GM23338 (cell line): ENCODE measurements around the gene PHF21A. TPM values are rescaled to one million over a fixed set of nuclear protein-coding genes. Genes with fewer than 3 reads are reported as not detected.

ENCODE experiments used
- ATAC-seq: fragments of 200-7000 bp; cut with Tn5 transposase; 3 replicates; pipeline ENCODE4 v1.9.1; 2020
- DNase-seq: peaks from one replicate; pipeline ENCODE4 v3.0.0-alpha.2; 2015; ENCODE audit warnings: low spot score
- H2AFZ ChIP-seq: fragments of 200-600 bp; sonication (generic); 2 replicates; pipeline ENCODE4 v1.8.0; 2016; ENCODE audit warnings: antibody characterized with exemption, mild to moderate bottlenecking, moderate library complexity
- H3F3A ChIP-seq: fragments of 200-600 bp; sonication (generic); replicated peaks from 2 replicates; pipeline ENCODE4 v1.8.0; 2017; ENCODE audit warnings: antibody characterized with exemption, mixed run types, low read depth
- H3K27ac ChIP-seq: fragments of 200-600 bp; sonication (generic); 2 replicates; pipeline ENCODE4 v1.6.1; 2016; ENCODE audit warnings: low read depth
- H3K27me3 ChIP-seq: fragments of 200-600 bp; sonication (generic); 2 replicates; pipeline ENCODE4 v1.8.0; 2016; ENCODE audit warnings: mild to moderate bottlenecking, mixed run types, moderate library complexity; ENCODE audit not compliant: insufficient read depth
- H3K36me3 ChIP-seq: fragments of 200-600 bp; sonication (generic); 2 replicates; pipeline ENCODE4 v1.8.0; 2016; ENCODE audit warnings: mild to moderate bottlenecking; ENCODE audit not compliant: insufficient read depth
- H3K4me1 ChIP-seq: fragments of 200-600 bp; sonication (generic); 2 replicates; pipeline ENCODE4 v1.8.0; 2016; ENCODE audit warnings: mild to moderate bottlenecking, moderate library complexity; ENCODE audit not compliant: insufficient read depth
- H3K4me2 ChIP-seq: fragments of 200-600 bp; sonication (generic); 2 replicates; pipeline ENCODE4 v1.7.1; 2017; ENCODE audit warnings: mixed run types
- H3K4me3 ChIP-seq: fragments of 200-600 bp; sonication (generic); 2 replicates; pipeline ENCODE4 v1.6.1; 2016; ENCODE audit warnings: mixed run types
- H3K79me2 ChIP-seq: fragments of 200-600 bp; sonication (generic); replicated peaks from 2 replicates; pipeline ENCODE4 v1.8.0; 2017; ENCODE audit warnings: mild to moderate bottlenecking; ENCODE audit not compliant: insufficient read depth
- H3K9me2 ChIP-seq: fragments of 200-600 bp; sonication (generic); 2 replicates; pipeline ENCODE4 v1.8.0; 2017; ENCODE audit not compliant: insufficient read depth
- H4K20me1 ChIP-seq: fragments of 200-600 bp; sonication (generic); replicated peaks from 2 replicates; pipeline ENCODE4 v1.8.0; 2017; ENCODE audit warnings: mild to moderate bottlenecking; ENCODE audit not compliant: insufficient read depth
- H3K27ac Mint-ChIP-seq: 2 replicates; pipeline ENCODE4 v1.8.0; 2020; ENCODE audit warnings: inconsistent platforms, mild to moderate bottlenecking, moderate library complexity, mixed read lengths
- H3K27me3 Mint-ChIP-seq: 3 replicates; pipeline ENCODE4 v1.8.0; 2022; ENCODE audit warnings: low read depth, mild to moderate bottlenecking, moderate library complexity, mixed read lengths, inconsistent platforms; ENCODE audit not compliant: insufficient read depth, poor library complexity
- H3K36me3 Mint-ChIP-seq: 3 replicates; pipeline ENCODE4 v1.8.0; 2021; ENCODE audit warnings: low read depth, mild to moderate bottlenecking, inconsistent platforms, moderate library complexity, mixed read lengths
- H3K4me1 Mint-ChIP-seq: 3 replicates; pipeline ENCODE4 v1.8.0; 2020; ENCODE audit warnings: mild to moderate bottlenecking, inconsistent platforms, mixed read lengths
- H3K4me3 Mint-ChIP-seq: 3 replicates; pipeline ENCODE4 v1.8.0; 2021; ENCODE audit warnings: moderate library complexity, mild to moderate bottlenecking, inconsistent platforms, mixed read lengths
- H3K9me3 Mint-ChIP-seq: 3 replicates; pipeline ENCODE4 v1.8.0; 2020; ENCODE audit warnings: moderate library complexity, mild to moderate bottlenecking, inconsistent platforms, mixed read lengths
- CREB1 ChIP-seq: fragments of 250-450 bp; sonication (Bioruptor Pico); IDR thresholded peaks from 2 replicates; pipeline ENCODE4 v1.5.0; 2020; ENCODE audit warnings: low read depth, mild to moderate bottlenecking, moderate library complexity
- EZH2 ChIP-seq: fragments of 200-600 bp; sonication (generic); IDR thresholded peaks from one replicate; pipeline ENCODE4 v1.8.0; 2017; ENCODE audit warnings: antibody characterized with exemption, mild to moderate bottlenecking, low read depth; ENCODE audit not compliant: unreplicated experiment
- EZH2phosphoT487 ChIP-seq: fragments of 200-600 bp; sonication (generic); IDR thresholded peaks from one replicate; pipeline ENCODE4 v1.8.1; 2018; ENCODE audit warnings: antibody characterized with exemption; ENCODE audit not compliant: unreplicated experiment
- JUNB ChIP-seq: IDR thresholded peaks from one replicate; pipeline ENCODE4 v1.6.1; 2016; ENCODE audit warnings: antibody characterized with exemption; ENCODE audit not compliant: unreplicated experiment
- NANOG ChIP-seq: IDR thresholded peaks from 2 replicates; pipeline ENCODE4 v1.6.1; 2016; ENCODE audit warnings: antibody characterized with exemption, borderline replicate concordance
- POLR2AphosphoS5 ChIP-seq: IDR thresholded peaks from 2 replicates; pipeline ENCODE4 v1.6.1; 2016; ENCODE audit warnings: antibody characterized with exemption, low read depth
- ZNF114 ChIP-seq: fragments of 250-450 bp; sonication (Bioruptor Pico); IDR thresholded peaks from 2 replicates; pipeline ENCODE4 v1.5.0; 2020; ENCODE audit warnings: mild to moderate bottlenecking, moderate library complexity
- polyA plus RNA-seq: library from polyadenylated mRNA; unstranded; fragments of >200 nt; fragmentation: Nextera tagmentation; extraction: Ambion mirVana; gene quantifications from 2 replicates; pipeline ENCODE4 v1.2.1, GENCODE V29; 2016
- total RNA-seq: library from RNA; depleted of rRNA; stranded (reverse); fragments of >200 nt; shearing (Covaris generic); gene quantifications from 2 replicates; pipeline ENCODE4 v1.2.3, GENCODE V29; 2014
- TF ChIP-seq, protein P1 (sequence below): IDR thresholded peaks from one replicate; pipeline ENCODE4 v1.6.1; 2018; ENCODE audit warnings: antibody characterized with exemption; ENCODE audit not compliant: unreplicated experiment
- TF ChIP-seq, protein P2 (sequence below): IDR thresholded peaks from 2 replicates; pipeline ENCODE4 v1.6.1; 2016; ENCODE audit warnings: antibody characterized with exemption

The PHF21A gene
- total and polyA plus RNA-seq, 2 experiments from 2014 or later: 21.7 to 23.6 TPM

DNA sequence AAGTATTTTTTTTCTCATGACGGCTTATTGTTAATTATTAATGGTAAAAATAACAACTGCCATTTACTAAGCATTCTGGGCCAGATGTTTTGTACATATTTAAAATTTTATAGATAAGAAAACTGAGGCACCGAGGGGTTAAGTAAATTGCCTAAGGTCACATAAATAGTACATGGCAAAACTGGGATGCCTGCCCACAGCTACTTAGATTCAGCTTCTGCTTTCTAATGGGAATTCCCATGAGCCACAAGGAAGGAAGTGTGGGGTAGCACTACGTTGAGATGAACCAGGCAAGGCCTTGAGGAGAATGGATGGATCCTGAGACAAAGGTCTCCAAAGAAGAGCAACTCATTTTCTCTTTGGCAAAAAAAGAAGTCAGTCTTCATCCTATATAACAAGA is 11.9 kb upstream of the PHF21A start:
- TF ChIP-seq CREB1: no peak
- TF ChIP-seq EZH2phosphoT487: no peak
- no peak for TF ChIP-seq ZNF114 (CRISPR knock-in tag)
- TF ChIP-seq EZH2: no peak
- TF ChIP-seq, protein P1, sequence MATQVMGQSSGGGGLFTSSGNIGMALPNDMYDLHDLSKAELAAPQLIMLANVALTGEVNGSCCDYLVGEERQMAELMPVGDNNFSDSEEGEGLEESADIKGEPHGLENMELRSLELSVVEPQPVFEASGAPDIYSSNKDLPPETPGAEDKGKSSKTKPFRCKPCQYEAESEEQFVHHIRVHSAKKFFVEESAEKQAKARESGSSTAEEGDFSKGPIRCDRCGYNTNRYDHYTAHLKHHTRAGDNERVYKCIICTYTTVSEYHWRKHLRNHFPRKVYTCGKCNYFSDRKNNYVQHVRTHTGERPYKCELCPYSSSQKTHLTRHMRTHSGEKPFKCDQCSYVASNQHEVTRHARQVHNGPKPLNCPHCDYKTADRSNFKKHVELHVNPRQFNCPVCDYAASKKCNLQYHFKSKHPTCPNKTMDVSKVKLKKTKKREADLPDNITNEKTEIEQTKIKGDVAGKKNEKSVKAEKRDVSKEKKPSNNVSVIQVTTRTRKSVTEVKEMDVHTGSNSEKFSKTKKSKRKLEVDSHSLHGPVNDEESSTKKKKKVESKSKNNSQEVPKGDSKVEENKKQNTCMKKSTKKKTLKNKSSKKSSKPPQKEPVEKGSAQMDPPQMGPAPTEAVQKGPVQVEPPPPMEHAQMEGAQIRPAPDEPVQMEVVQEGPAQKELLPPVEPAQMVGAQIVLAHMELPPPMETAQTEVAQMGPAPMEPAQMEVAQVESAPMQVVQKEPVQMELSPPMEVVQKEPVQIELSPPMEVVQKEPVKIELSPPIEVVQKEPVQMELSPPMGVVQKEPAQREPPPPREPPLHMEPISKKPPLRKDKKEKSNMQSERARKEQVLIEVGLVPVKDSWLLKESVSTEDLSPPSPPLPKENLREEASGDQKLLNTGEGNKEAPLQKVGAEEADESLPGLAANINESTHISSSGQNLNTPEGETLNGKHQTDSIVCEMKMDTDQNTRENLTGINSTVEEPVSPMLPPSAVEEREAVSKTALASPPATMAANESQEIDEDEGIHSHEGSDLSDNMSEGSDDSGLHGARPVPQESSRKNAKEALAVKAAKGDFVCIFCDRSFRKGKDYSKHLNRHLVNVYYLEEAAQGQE: no peak
- no peak for TF ChIP-seq JUNB
- TF ChIP-seq, protein P2, sequence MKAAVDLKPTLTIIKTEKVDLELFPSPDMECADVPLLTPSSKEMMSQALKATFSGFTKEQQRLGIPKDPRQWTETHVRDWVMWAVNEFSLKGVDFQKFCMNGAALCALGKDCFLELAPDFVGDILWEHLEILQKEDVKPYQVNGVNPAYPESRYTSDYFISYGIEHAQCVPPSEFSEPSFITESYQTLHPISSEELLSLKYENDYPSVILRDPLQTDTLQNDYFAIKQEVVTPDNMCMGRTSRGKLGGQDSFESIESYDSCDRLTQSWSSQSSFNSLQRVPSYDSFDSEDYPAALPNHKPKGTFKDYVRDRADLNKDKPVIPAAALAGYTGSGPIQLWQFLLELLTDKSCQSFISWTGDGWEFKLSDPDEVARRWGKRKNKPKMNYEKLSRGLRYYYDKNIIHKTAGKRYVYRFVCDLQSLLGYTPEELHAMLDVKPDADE: no peak
- H3K27me3 ChIP-seq: no peaks in the 10 kb centered on the region
- Mint-ChIP-seq H3K27me3 (peaks cover 4% of the 10 kb centered on the region), H3K36me3 (no peaks in the 10 kb centered on the region), H3K4me3 (no peak overlapping the region), H3K27ac (no peak overlapping the region), H3K9me3 (no peaks in the 10 kb centered on the region; the same call in 2 of the 3 replicates), H3K4me1 (peaks cover 21% of the 10 kb centered on the region)
- no peak overlapping the region for H3K4me3 ChIP-seq
- peaks cover 3% of the 10 kb centered on the region; the same call in 1 of the 2 replicates for H3K4me1 ChIP-seq
- H3K4me2 ChIP-seq: no peak overlapping the region
- H3K79me2 ChIP-seq: no peaks in the 10 kb centered on the region
- H3F3A ChIP-seq: no peaks in the 10 kb centered on the region
- no peaks in the 10 kb centered on the region for H3K9me2 ChIP-seq
- ATAC-seq (no peak), DNase-seq (no peak)
- no peak overlapping the region for H2AFZ ChIP-seq
- no peaks in the 10 kb centered on the region for H4K20me1 ChIP-seq
- no peaks in the 10 kb centered on the region for H3K36me3 ChIP-seq
- no peak overlapping the region for H3K27ac ChIP-seq

DNA sequence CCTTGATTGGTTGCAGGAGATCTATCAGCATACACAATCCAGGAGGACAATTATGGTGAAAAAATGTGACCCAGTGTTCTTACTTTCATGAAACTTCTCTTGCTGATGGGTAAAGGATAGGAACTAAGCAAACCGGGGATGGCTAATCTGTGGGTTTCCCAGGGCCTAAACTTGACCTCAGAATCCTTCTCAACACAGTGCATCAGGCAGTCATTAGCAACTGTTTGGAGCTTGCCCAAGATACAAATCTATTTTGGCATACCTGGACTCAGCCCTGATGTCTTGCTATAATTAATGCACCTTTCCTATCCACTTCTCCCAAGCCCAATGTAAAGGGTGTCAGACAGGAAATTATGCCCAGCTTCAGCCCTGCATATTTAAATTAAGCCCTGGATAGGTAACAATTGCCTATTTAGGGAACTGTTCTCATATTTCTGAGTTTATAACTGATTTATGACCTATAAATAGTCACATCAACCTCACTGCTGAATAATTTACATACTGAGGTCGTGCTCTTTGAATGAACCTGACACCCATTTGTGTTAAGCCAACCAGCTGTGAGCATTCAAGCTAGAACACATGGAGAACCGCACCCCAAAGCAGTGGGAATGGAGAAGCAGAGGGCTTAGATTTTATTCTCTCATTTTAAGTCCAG is 9.2 kb upstream of the PHF21A start:
- no peak; the same call in 2 of the 3 replicates for ATAC-seq
- Mint-ChIP-seq H3K27ac (no peak overlapping the region), H3K27me3 (peaks cover 2% of the 10 kb centered on the region), H3K4me3 (no peak overlapping the region), H3K36me3 (no peaks in the 10 kb centered on the region), H3K9me3 (no peaks in the 10 kb centered on the region; the same call in 2 of the 3 replicates), H3K4me1 (peaks cover 18% of the 10 kb centered on the region)
- 0 out of 2 replicates have a peak overlapping the region, but pooled peaks have one; percentile 20 for H2AFZ ChIP-seq
- no peaks in the 10 kb centered on the region for H3K79me2 ChIP-seq
- no peak overlapping the region for H3K4me3 ChIP-seq
- H3K4me1 ChIP-seq: peaks cover 3% of the 10 kb centered on the region; the same call in 1 of the 2 replicates
- TF ChIP-seq POLR2AphosphoS5: no peak
- TF ChIP-seq NANOG: no peak
- TF ChIP-seq, protein P1: no peak
- no peaks in the 10 kb centered on the region for H3K9me2 ChIP-seq
- H3K4me2 ChIP-seq: no peak overlapping the region
- no peaks in the 10 kb centered on the region for H3F3A ChIP-seq
- no peak for DNase-seq
- H3K27me3 ChIP-seq: no peaks in the 10 kb centered on the region
- H3K27ac ChIP-seq: no peak overlapping the region
- H4K20me1 ChIP-seq: no peaks in the 10 kb centered on the region
- H3K36me3 ChIP-seq: no peaks in the 10 kb centered on the region
